ENCODE measurements around the gene ALPK1.
"Not testable (repeated sequence)": the region's sequence is repeated elsewhere in the genome, so short reads cannot be mapped to it uniquely, and the experiment has no call there.

ALPK1 gene

GRCh38 chr4:112302320-112303274 is 5.4 kb downstream of the ALPK1 start:
- FAIRE-seq (no peak), DNase-seq (ENCODE audit: insufficient read length, low spot score) (no peak)
- no peak for TF ChIP-seq POLR2A (IDR thresholded peaks at IDR 0.05; ENCODE audit: low read depth, low read length)

- DNase-seq (ENCODE audit: insufficient read length, low spot score); FAIRE-seq: not testable (repeated sequence)
Observed at GRCh38 chr4:112305477-112305876, 8.3 kb downstream of the ALPK1 start.

- not testable (repeated sequence) for FAIRE-seq; DNase-seq (ENCODE audit: insufficient read length, low spot score)
Observed at GRCh38 chr4:112309263-112309791, 12.2 kb downstream of the ALPK1 start.

- DNase-seq (ENCODE audit: insufficient read length, low spot score) (no peak), FAIRE-seq (no peak)
- TF ChIP-seq POLR2A (IDR thresholded peaks at IDR 0.05; ENCODE audit: low read depth, low read length), result no peak
Observed at GRCh38 chr4:112311516-112311915, 14.3 kb downstream of the ALPK1 start.

- TF ChIP-seq POLR2A (IDR thresholded peaks at IDR 0.05; ENCODE audit: low read depth, low read length), result no peak
- DNase-seq (ENCODE audit: insufficient read length, low spot score), result no peak
- no peak for FAIRE-seq
Observed at GRCh38 chr4:112312610-112313239, 15.6 kb downstream of the ALPK1 start.

GRCh38 chr4:112315446-112315845 is 18.3 kb downstream of the ALPK1 start:
- no peak for DNase-seq (ENCODE audit: insufficient read length, low spot score)
- no peak for FAIRE-seq
- TF ChIP-seq POLR2A (IDR thresholded peaks at IDR 0.05; ENCODE audit: low read depth, low read length), result no peak

- FAIRE-seq (no peak), DNase-seq (ENCODE audit: insufficient read length, low spot score) (no peak)
- no peak for TF ChIP-seq POLR2A (IDR thresholded peaks at IDR 0.05; ENCODE audit: low read depth, low read length)
Observed at GRCh38 chr4:112316360-112316759, 19.2 kb downstream of the ALPK1 start.

- DNase-seq (ENCODE audit: insufficient read length, low spot score) (no peak), FAIRE-seq (no peak)
- no peak for TF ChIP-seq POLR2A (IDR thresholded peaks at IDR 0.05; ENCODE audit: low read depth, low read length)
Observed at GRCh38 chr4:112318239-112319142, 21.3 kb downstream of the ALPK1 start.

GRCh38 chr4:112321776-112322684 is 24.9 kb downstream of the ALPK1 start:
- no peak for TF ChIP-seq POLR2A (IDR thresholded peaks at IDR 0.05; ENCODE audit: low read depth, low read length)
- peak; percentile 36 for FAIRE-seq
- peak; percentile 5 for DNase-seq (ENCODE audit: insufficient read length, low spot score)

GRCh38 chr4:112322866-112323265 is 25.7 kb downstream of the ALPK1 start:
- no peak for TF ChIP-seq POLR2A (IDR thresholded peaks at IDR 0.05; ENCODE audit: low read depth, low read length)
- FAIRE-seq (no peak), DNase-seq (ENCODE audit: insufficient read length, low spot score) (no peak)

- no peak for DNase-seq (ENCODE audit: insufficient read length, low spot score)
- no peak for TF ChIP-seq POLR2A (IDR thresholded peaks at IDR 0.05; ENCODE audit: low read depth, low read length)
- FAIRE-seq, result no peak
Observed at GRCh38 chr4:112325530-112325929, 28.4 kb downstream of the ALPK1 start.

- DNase-seq (ENCODE audit: insufficient read length, low spot score), result no peak
- peak; percentile 11 for FAIRE-seq
- no peak for TF ChIP-seq POLR2A (IDR thresholded peaks at IDR 0.05; ENCODE audit: low read depth, low read length)
Observed at GRCh38 chr4:112327965-112328733, 31.0 kb downstream of the ALPK1 start.

Measured in H54 (cell line).